HCT116 (cell line): ENCODE results near the gene ZNF691. TPM values are rescaled to one million over a fixed set of nuclear protein-coding genes. Genes with fewer than 3 reads are reported as not detected.

Experiments used
- ATAC-seq: fragments of 200-7000 bp; cut with Tn5 transposase; 2 replicates; pipeline ENCODE4 v1.9.1; 2020; ENCODE audit warnings: mild to moderate bottlenecking, moderate library complexity
- BruUV-seq: library from RNA; stranded (reverse); fragments of 400-500 nt; replicated peaks from 2 replicates; lab custom pipeline; 2021; lab: Mats Ljungman, UMichigan
- CTCF ChIA-PET: fragments of 300-600 bp; sonication (Branson Sonifier 250); formaldehyde crosslinking; loops from one replicate; lab custom pipeline; 2021; ENCODE audit warnings: antibody characterized with exemption; lab: Charles Lee
- POLR2A ChIA-PET: fragments of 300-600, 350-600 bp; sonication (Branson Sonifier 250); formaldehyde crosslinking; loops from one replicate; lab custom pipeline; 2021; ENCODE audit warnings: antibody characterized with exemption; lab: Charles Lee
- RAD21 ChIA-PET, 2 experiments: fragments of 300-600 bp; sonication (Branson Sonifier 250); formaldehyde crosslinking; loops; one replicate each; lab custom pipeline; 2023; ENCODE audit warnings: low total read pairs in 2 of 2; ENCODE audit not compliant: uncharacterized antibody in 2 of 2, unreplicated experiment in 2 of 2, low non-redundant PET in 1 of 2; lab: Charles Lee
- DNase-seq: peaks from one replicate; pipeline ENCODE4 v3.0.0-alpha.2; 2010; ENCODE audit warnings: low read depth, low spot score
- H2AFZ ChIP-seq: fragments of 200-600 bp; shearing (Covaris generic), sonication (generic); 2 replicates; pipeline ENCODE4 v1.6.1; 2017; ENCODE audit warnings: low read depth, mixed run types, mixed read lengths, antibody characterized with exemption, low read length; ENCODE audit not compliant: poor library complexity, severe bottlenecking
- H3K27ac ChIP-seq: 2 replicates; pipeline ENCODE4 v1.5.1; 2012; ENCODE audit warnings: low read depth, low read length
- H3K27me3 ChIP-seq: fragments of 200-600 bp; sonication (generic); 2 replicates; pipeline ENCODE4 v1.6.1; 2016; ENCODE audit warnings: mixed run types, low read length, mixed read lengths; ENCODE audit not compliant: insufficient read depth
- H3K36me3 ChIP-seq, 2 experiments: fragments of 200-500 bp in 1 of 2; fragments of 200-600 bp in 1 of 2; sonication (Bioruptor generic) in 1 of 2; sonication (generic) in 1 of 2; 2 replicates each; pipeline versions ENCODE4 v1.5.1 to v1.6.1; 2014 to 2016; ENCODE audit warnings: low read length in 2 of 2, inconsistent platforms in 1 of 2, mixed read lengths in 1 of 2, mixed run types in 1 of 2; ENCODE audit not compliant: insufficient read depth in 2 of 2, control insufficient read depth in 1 of 2
- H3K4me1 ChIP-seq, 2 experiments: fragments of 200-600 bp in 1 of 2; sonication (generic) in 1 of 2; 2 replicates each; pipeline versions ENCODE4 v1.5.1 to v1.6.1; 2012 to 2017; ENCODE audit warnings: low read length in 2 of 2, inconsistent platforms in 1 of 2, mild to moderate bottlenecking in 1 of 2, mixed read lengths in 1 of 2, mixed run types in 1 of 2, moderate library complexity in 1 of 2; ENCODE audit not compliant: insufficient read depth in 2 of 2, control insufficient read depth in 1 of 2
- H3K4me2 ChIP-seq: fragments of 200-600 bp; sonication (generic); 2 replicates; pipeline ENCODE4 v1.6.1; 2017; ENCODE audit warnings: mixed run types, low read length, mixed read lengths
- H3K4me3 ChIP-seq, 2 experiments: fragments of 200-600 bp in 1 of 2; sonication (generic) in 1 of 2; replicated peaks in 1 of 2; 2 replicates each; pipeline ENCODE4 v1.5.1; 2011 to 2016; ENCODE audit warnings: low read length in 2 of 2, control low read depth in 1 of 2, low read depth in 1 of 2, mild to moderate bottlenecking in 1 of 2, mixed read lengths in 1 of 2, mixed run types in 1 of 2
- H3K79me2 ChIP-seq: fragments of 200-600 bp; sonication (generic); 2 replicates; pipeline ENCODE4 v1.6.1; 2017; ENCODE audit warnings: mild to moderate bottlenecking, mixed run types, low read length, moderate library complexity, mixed read lengths; ENCODE audit not compliant: insufficient read depth
- H3K9ac ChIP-seq: fragments of 200-600 bp; sonication (generic); 2 replicates; pipeline ENCODE4 v1.6.1; 2016; ENCODE audit warnings: low read length, mixed read lengths
- H3K9me2 ChIP-seq: fragments of 200-600 bp; sonication (generic), shearing (Covaris generic); 2 replicates; pipeline ENCODE4 v1.6.1; 2017; ENCODE audit warnings: mixed run types, mild to moderate bottlenecking, moderate library complexity; ENCODE audit not compliant: insufficient read depth
- H3K9me3 ChIP-seq, 2 experiments: fragments of 200-500 bp in 1 of 2; fragments of 200-600 bp in 1 of 2; sonication (Bioruptor generic) in 1 of 2; sonication (generic) in 1 of 2; 2 replicates each; pipeline ENCODE4 v1.6.1; 2014 to 2017; ENCODE audit warnings: low read length in 2 of 2, mixed read lengths in 2 of 2, inconsistent platforms in 1 of 2, low read depth in 1 of 2, mild to moderate bottlenecking in 1 of 2, mixed run types in 1 of 2, moderate library complexity in 1 of 2; ENCODE audit not compliant: control insufficient read depth in 1 of 2, insufficient read depth in 1 of 2
- H4K20me1 ChIP-seq: fragments of 200-600 bp; sonication (generic), shearing (Covaris generic); 2 replicates; pipeline ENCODE4 v1.6.1; 2017; ENCODE audit warnings: mixed run types, mild to moderate bottlenecking, moderate library complexity; ENCODE audit not compliant: insufficient read depth
- ATF3 ChIP-seq: IDR thresholded peaks from 2 replicates; pipeline ENCODE4 v1.6.1; 2012
- CBX3 ChIP-seq: IDR thresholded peaks from 2 replicates; pipeline ENCODE4 v1.6.1; 2012; ENCODE audit warnings: low read depth
- CEBPB ChIP-seq: IDR thresholded peaks from 2 replicates; pipeline ENCODE4 v1.6.1; 2012; ENCODE audit warnings: low read depth
- CTCF ChIP-seq, 3 experiments: fragments of 200-600 bp in 1 of 3; sonication (generic) in 1 of 3; IDR thresholded peaks in 2 of 3; conservative IDR thresholded peaks in 1 of 3; 2 replicates each; pipeline ENCODE4 v1.5.1; 2012 to 2017; ENCODE audit warnings: low read depth in 2 of 3, low read length in 2 of 3, antibody characterized with exemption in 1 of 3, borderline replicate concordance in 1 of 3, control low read depth in 1 of 3, mild to moderate bottlenecking in 1 of 3, mixed read lengths in 1 of 3, mixed run types in 1 of 3, moderate library complexity in 1 of 3; ENCODE audit not compliant: insufficient read depth in 1 of 3
- EGR1 ChIP-seq: IDR thresholded peaks from 2 replicates; pipeline ENCODE4 v1.6.1; 2012; ENCODE audit warnings: low read depth
- ELF1 ChIP-seq: IDR thresholded peaks from 2 replicates; pipeline ENCODE4 v1.6.1; 2012; ENCODE audit warnings: low read depth, borderline replicate concordance
- EZH2 ChIP-seq: fragments of 200-600 bp; sonication (generic); IDR thresholded peaks from 2 replicates; pipeline ENCODE4 v1.6.1; 2017; ENCODE audit warnings: antibody characterized with exemption, mixed run types
- EZH2phosphoT487 ChIP-seq: fragments of 200-600 bp; IDR thresholded peaks from 2 replicates; pipeline ENCODE4 v1.6.1; 2018; ENCODE audit warnings: antibody characterized with exemption, borderline replicate concordance
- FOSL1 ChIP-seq: IDR thresholded peaks from 2 replicates; pipeline ENCODE4 v1.6.1; 2012; ENCODE audit warnings: low read depth
- JUND ChIP-seq: IDR thresholded peaks from 2 replicates; pipeline ENCODE4 v1.6.1; 2012
- POLR2A ChIP-seq: IDR thresholded peaks from 2 replicates; pipeline ENCODE4 v1.7.0; 2011; ENCODE audit warnings: borderline replicate concordance; ENCODE audit not compliant: insufficient read depth, insufficient read length; ENCODE audit errors: extremely low read depth
- REST ChIP-seq: IDR thresholded peaks from 2 replicates; pipeline ENCODE4 v1.6.1; 2012; ENCODE audit warnings: low read depth
- SP1 ChIP-seq: IDR thresholded peaks from 2 replicates; pipeline ENCODE4 v1.6.1; 2012; ENCODE audit warnings: low read depth
- SRF ChIP-seq: IDR thresholded peaks from 2 replicates; pipeline ENCODE4 v1.6.1; 2012; ENCODE audit warnings: low read depth
- TCF7L2 ChIP-seq: IDR thresholded peaks from 2 replicates; pipeline ENCODE4 v1.7.0; 2011; ENCODE audit warnings: borderline replicate concordance, inconsistent platforms; ENCODE audit not compliant: insufficient read depth, insufficient read length; ENCODE audit errors: extremely low read depth
- YY1 ChIP-seq: IDR thresholded peaks from 2 replicates; pipeline ENCODE4 v1.6.1; 2011; ENCODE audit warnings: low read length, low read depth, moderate library complexity, mild to moderate bottlenecking; ENCODE audit not compliant: insufficient replicate concordance; ENCODE audit errors: extremely low read depth
- ZBTB33 ChIP-seq: IDR thresholded peaks from 2 replicates; pipeline ENCODE4 v1.6.1; 2011; ENCODE audit warnings: mild to moderate bottlenecking, low read length, moderate library complexity; ENCODE audit not compliant: insufficient replicate concordance; ENCODE audit errors: extremely low read depth
- ZFX ChIP-seq: fragments of 450-650 bp; IDR thresholded peaks from 2 replicates; pipeline ENCODE4 v1.6.1; 2017
- ZNF274 ChIP-seq: fragments of 200-500 bp; sonication (Bioruptor generic); IDR thresholded peaks from 2 replicates; pipeline ENCODE4 v1.6.1; 2014; ENCODE audit warnings: mild to moderate bottlenecking, low read depth, low read length, inconsistent platforms
- intact Hi-C: fragments of 100-400 bp; cut with micrococcal nuclease; formaldehyde crosslinking; loops from 2 replicates; pipeline ENCODE4 v1.10.0; 2022
- total RNA-seq: library from RNA; stranded (reverse); gene quantifications from one replicate; pipeline ENCODE4 v1.2.1, GENCODE V29; 2021; ENCODE audit not compliant: unreplicated experiment

Gene ZNF691
- total RNA-seq, 1 experiment from 2014 or later, result 11.1 TPM

DNA sequence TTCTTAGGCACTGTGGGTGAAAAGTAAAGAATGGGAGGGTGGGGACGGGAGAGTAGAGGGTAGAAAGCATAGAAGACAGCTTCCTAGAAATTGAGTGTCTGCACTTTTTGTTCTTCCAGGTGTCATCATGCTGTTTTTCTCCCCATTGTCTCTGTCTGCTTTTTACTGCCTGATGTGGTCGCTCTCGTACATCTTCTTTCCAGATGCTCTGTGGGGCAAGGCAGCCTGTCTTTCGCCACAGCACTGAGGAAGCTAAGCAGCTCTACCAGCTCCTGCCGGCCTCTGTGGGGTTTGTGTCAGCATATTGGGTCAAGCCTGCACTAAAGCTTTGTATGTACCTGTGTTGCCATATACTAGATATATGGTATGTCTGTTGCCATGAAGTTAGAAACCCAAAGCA, 48.4 kb upstream of the ZNF691 start:
- BruUV-seq, result no TSS peak

More for the DNA sequence above, 48.4 kb upstream of the ZNF691 start:
- DNase-seq (no peak), ATAC-seq (no peak)
- Histone ChIP-seq H3K4me2 (no peak overlapping the region), H3K27ac (no peak overlapping the region), H3K4me1 (no peaks in the 10 kb centered on the region), H3K36me3 (no peaks in the 10 kb centered on the region), H3K9me2 (no peaks in the 10 kb centered on the region), H3K9ac (no peak overlapping the region), H3K4me3 (no peak overlapping the region), H3K79me2 (no peaks in the 10 kb centered on the region), H3K27me3 (no peaks in the 10 kb centered on the region), H4K20me1 (no peaks in the 10 kb centered on the region), H3K9me3 (no peaks in the 10 kb centered on the region), H2AFZ (no peak overlapping the region)
- TF ChIP-seq ELF1 (no peak), EZH2 (no peak), JUND (no peak), SRF (no peak), ATF3 (no peak), EGR1 (no peak), REST (no peak), ZNF274 (no peak), CBX3 (no peak), YY1 (no peak), EZH2phosphoT487 (no peak), CTCF (IDR thresholded peaks at IDR 0.05 in 2 of 3, conservative IDR thresholded peaks at IDR 0.05 in 1 of 3; ENCODE audit: borderline replicate concordance in 1 of 3, insufficient read depth in 1 of 3, low read depth in 2 of 3, low read length in 2 of 3) (no peak), ZFX (no peak), TCF7L2 (no peak), FOSL1 (no peak), ZBTB33 (no peak), SP1 (no peak), CEBPB (no peak), POLR2A (no peak)
- POLR2A ChIA-PET, result no interaction called here
- intact Hi-C loops, result no loop called here
- RAD21 ChIA-PET, result no interaction called here
- CTCF ChIA-PET, result no interaction called here
